PC-3 (cell line): ENCODE data around the gene ZFYVE28. TPM values are rescaled to one million over a fixed set of nuclear protein-coding genes. Genes with fewer than 3 reads are reported as not detected.

Experiments used
- ATAC-seq: fragments of 200-7000 bp; cut with Tn5 transposase; 2 replicates; pipeline ENCODE4 v1.9.1; 2020; ENCODE audit warnings: mild to moderate bottlenecking, moderate library complexity
- BruUV-seq: library from RNA; stranded (reverse); fragments of 400-500 nt; replicated peaks from 2 replicates; lab custom pipeline; 2021; lab: Mats Ljungman, UMichigan
- CTCF ChIA-PET: fragments of 300-600 bp; sonication (Branson Sonifier 250); formaldehyde crosslinking; loops from one replicate; lab custom pipeline; 2022; ENCODE audit warnings: antibody characterized with exemption; lab: Charles Lee
- POLR2A ChIA-PET: fragments of 300-600 bp; sonication (Branson Sonifier 250); formaldehyde crosslinking; loops from one replicate; lab custom pipeline; 2022; ENCODE audit warnings: antibody characterized with exemption; ENCODE audit not compliant: unreplicated experiment; lab: Charles Lee
- DNase-seq: peaks from one replicate; pipeline ENCODE4 v3.0.0-alpha.2; 2015
- H2AFZ ChIP-seq: fragments of 300-600 bp; sonication (generic); 2 replicates; pipeline ENCODE4 v1.6.0; 2016; ENCODE audit warnings: antibody characterized with exemption, low read length
- H3F3A ChIP-seq: fragments of 300-600 bp; sonication (generic); one replicate; pipeline ENCODE4 v1.6.0; 2017; ENCODE audit warnings: antibody characterized with exemption, low read length, control low read depth, mild to moderate bottlenecking; ENCODE audit not compliant: unreplicated experiment
- H3K27ac ChIP-seq: fragments of 300-600 bp; sonication (generic); 2 replicates; pipeline ENCODE4 v1.5.1; 2016; ENCODE audit warnings: mild to moderate bottlenecking, low read length
- H3K27me3 ChIP-seq: fragments of 300-600 bp; sonication (generic); 2 replicates; pipeline ENCODE4 v1.6.1; 2016; ENCODE audit warnings: low read length, mixed read lengths
- H3K36me3 ChIP-seq: fragments of 300-600 bp; sonication (generic); 2 replicates; pipeline ENCODE4 v1.6.1; 2016; ENCODE audit warnings: low read depth, mixed run types, low read length, mixed read lengths
- H3K4me1 ChIP-seq: fragments of 300-600 bp; sonication (generic); 2 replicates; pipeline ENCODE4 v1.5.1; 2016; ENCODE audit warnings: low read length; ENCODE audit not compliant: insufficient read depth
- H3K4me2 ChIP-seq: fragments of 300-600 bp; sonication (generic); 2 replicates; pipeline ENCODE4 v1.6.0; 2016; ENCODE audit warnings: low read length
- H3K4me3 ChIP-seq: fragments of 300-600 bp; sonication (generic); 2 replicates; pipeline ENCODE4 v1.5.1; 2016; ENCODE audit warnings: mild to moderate bottlenecking, low read length, mixed read lengths
- H3K79me2 ChIP-seq: fragments of 300-600 bp; sonication (generic); 2 replicates; pipeline ENCODE4 v1.6.1; 2017; ENCODE audit warnings: low read length, mixed read lengths
- H3K9ac ChIP-seq: fragments of 300-600 bp; sonication (generic); 2 replicates; pipeline ENCODE4 v1.6.0; 2016; ENCODE audit warnings: mild to moderate bottlenecking, low read length
- H3K9me2 ChIP-seq: fragments of 300-600 bp; sonication (generic); replicated peaks from 2 replicates; pipeline ENCODE4 v1.6.1; 2016; ENCODE audit warnings: mixed run types, low read length, mixed read lengths
- H3K9me3 ChIP-seq: fragments of 300-600 bp; sonication (generic); 2 replicates; pipeline ENCODE4 v1.6.1; 2016; ENCODE audit warnings: low read length, mixed read lengths
- H4K20me1 ChIP-seq: fragments of 300-600 bp; sonication (generic); 2 replicates; pipeline ENCODE4 v1.6.1; 2016; ENCODE audit warnings: low read length, mixed read lengths
- CTCF ChIP-seq: fragments of 300-600 bp; sonication (generic); conservative IDR thresholded peaks from 2 replicates; pipeline ENCODE4 v1.5.1; 2017; ENCODE audit warnings: antibody characterized with exemption, low read depth, mild to moderate bottlenecking, low read length
- EZH2 ChIP-seq: fragments of 300-600 bp; sonication (generic); IDR thresholded peaks from one replicate; pipeline ENCODE4 v1.6.1; 2017; ENCODE audit warnings: antibody characterized with exemption, mild to moderate bottlenecking, low read length; ENCODE audit not compliant: unreplicated experiment
- EZH2phosphoT487 ChIP-seq: fragments of 300-600 bp; sonication (generic); IDR thresholded peaks from 2 replicates; pipeline ENCODE4 v1.6.1; 2018; ENCODE audit warnings: mild to moderate bottlenecking, antibody characterized with exemption, low read length, borderline replicate concordance
- intact Hi-C: fragments of 100-400 bp; cut with micrococcal nuclease; formaldehyde crosslinking; loops from 2 replicates; pipeline ENCODE4 v1.9.0; 2023
- total RNA-seq: library from RNA; depleted of rRNA; stranded (reverse); fragments of >200 nt; gene quantifications from 2 replicates; pipeline ENCODE4 v1.2.3, GENCODE V29; 2014

Gene ZFYVE28
- total RNA-seq, 1 experiment from 2014 or later: 8.0 TPM

DNA sequence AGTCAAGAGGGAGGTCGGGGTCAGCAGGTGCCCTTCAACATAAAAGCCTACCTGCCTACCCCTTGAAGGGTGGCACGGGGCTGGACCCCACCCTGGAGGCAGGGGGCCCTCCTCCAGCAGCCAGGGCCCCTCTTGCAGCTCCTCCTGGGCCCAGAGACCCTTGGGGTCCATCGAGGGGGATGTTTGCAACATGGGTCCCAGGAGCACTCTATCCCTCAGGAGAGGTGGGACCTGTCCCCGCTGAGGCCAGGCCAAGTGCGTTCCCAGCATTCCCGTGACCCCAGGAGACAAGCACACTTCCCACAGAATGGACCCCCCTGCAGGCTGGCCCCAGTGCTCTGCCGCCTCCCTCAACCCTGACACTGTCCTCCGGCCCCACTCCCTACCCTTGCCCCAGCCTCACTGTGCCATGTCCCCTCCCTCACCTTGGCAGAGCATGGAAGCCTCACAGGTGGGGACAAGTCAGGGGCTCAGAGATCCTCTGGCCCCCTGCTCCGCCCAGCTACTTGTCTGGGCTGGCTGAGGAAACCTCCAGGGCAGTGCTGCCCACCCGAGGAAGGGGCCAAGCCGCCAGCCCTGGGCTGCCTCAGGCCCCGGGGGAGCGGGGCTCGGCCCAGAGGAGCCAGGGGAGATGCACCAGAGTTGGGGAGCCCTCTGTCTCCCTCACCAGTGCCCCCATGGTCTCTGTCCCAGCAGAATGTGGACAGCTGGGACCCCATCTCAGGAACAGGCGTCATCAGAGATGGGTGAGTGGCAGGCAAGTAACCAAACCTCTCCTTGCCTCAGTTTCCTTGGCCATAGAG lies 158.7 kb downstream of the ZFYVE28 start:
- DNase-seq (no peak), ATAC-seq (no peak)
- TF ChIP-seq EZH2phosphoT487 (no peak), CTCF (no peak), EZH2 (no peak)
- ChIA-PET CTCF (no interaction called here), POLR2A (no interaction called here)
- intact Hi-C loops: loop anchor here (5.0 kb wide), 1 partner anchor 158 kb away; the partner anchor contains the start of genes CFAP99 and ZFYVE28
- no peaks in the 10 kb centered on the region for H4K20me1 ChIP-seq
- no peaks in the 10 kb centered on the region for H3K9me3 ChIP-seq
- H3K4me3 ChIP-seq: no peak overlapping the region
- H3K36me3 ChIP-seq: no peaks in the 10 kb centered on the region
- H3K4me1 ChIP-seq: peaks cover 8% of the 10 kb centered on the region; the same call in 1 of the 2 replicates
- BruUV-seq: no TSS peak
- H3K27ac ChIP-seq: no peak overlapping the region
- H3K9me2 ChIP-seq: no peaks in the 10 kb centered on the region
- no peak overlapping the region for H2AFZ ChIP-seq
- H3K9ac ChIP-seq: no peak overlapping the region
- peaks cover 10% of the 10 kb centered on the region; the same call in 1 of the 2 replicates for H3K79me2 ChIP-seq
- H3K27me3 ChIP-seq: no peaks in the 10 kb centered on the region
- no peaks in the 10 kb centered on the region for H3F3A ChIP-seq
- H3K4me2 ChIP-seq: peak overlapping the region; percentile 93; the same call in 1 of the 2 replicates

- H3K4me3 ChIP-seq: no peak overlapping the region
- BruUV-seq: no TSS peak
- no peaks in the 10 kb centered on the region for H3K27me3 ChIP-seq
- DNase-seq (no peak), ATAC-seq (no peak)
- H3K79me2 ChIP-seq: peaks cover 10% of the 10 kb centered on the region; the same call in 1 of the 2 replicates
- intact Hi-C loops: no loop called here
- no peaks in the 10 kb centered on the region for H3K9me3 ChIP-seq
- ChIA-PET CTCF (no interaction called here), POLR2A (no interaction called here)
- H3F3A ChIP-seq: no peaks in the 10 kb centered on the region
- H2AFZ ChIP-seq: no peak overlapping the region
- no peak overlapping the region for H3K9ac ChIP-seq
- TF ChIP-seq CTCF: no peak
- TF ChIP-seq EZH2: no peak
- no peak for TF ChIP-seq EZH2phosphoT487
- peaks cover 8% of the 10 kb centered on the region; the same call in 1 of the 2 replicates for H3K4me1 ChIP-seq
- H4K20me1 ChIP-seq: no peaks in the 10 kb centered on the region
- no peak overlapping the region for H3K4me2 ChIP-seq
- no peaks in the 10 kb centered on the region for H3K9me2 ChIP-seq
- H3K27ac ChIP-seq: no peak overlapping the region
- H3K36me3 ChIP-seq: no peaks in the 10 kb centered on the region
These were observed 159.4 kb downstream of the ZFYVE28 start for GRCh38 chr4:2259036-2259540.
